Dendritic cell treated with granulocyte-macrophage colony-stimulating factor and Interleukin-4, amounts not matched to agents 40 ng/mL and 50 ng/mL, for 4 days (primary cell): ENCODE data around the gene TNK2.

ENCODE experiments used
- H3K27ac Mint-ChIP-seq: one replicate; pipeline ENCODE4 v1.8.0; 2022; ENCODE audit warnings: mild to moderate bottlenecking, mixed read lengths
- H3K27me3 Mint-ChIP-seq: one replicate; pipeline ENCODE4 v1.8.0; 2022; ENCODE audit warnings: mild to moderate bottlenecking, mixed read lengths
- H3K36me3 Mint-ChIP-seq: one replicate; pipeline ENCODE4 v1.8.0; 2022; ENCODE audit warnings: low read depth, mixed read lengths
- H3K4me1 Mint-ChIP-seq: one replicate; pipeline ENCODE4 v1.8.0; 2022; ENCODE audit warnings: low read depth, mixed read lengths
- H3K4me3 Mint-ChIP-seq: one replicate; pipeline ENCODE4 v1.8.0; 2022; ENCODE audit warnings: mild to moderate bottlenecking, moderate library complexity, mixed read lengths
- H3K9me3 Mint-ChIP-seq: one replicate; pipeline ENCODE4 v1.8.0; 2022; ENCODE audit warnings: mixed read lengths
- intact Hi-C: fragments of 100-400 bp; cut with micrococcal nuclease; formaldehyde crosslinking; loops from one replicate; pipeline ENCODE4 v1.15.0; 2022

The TNK2 gene

DNA sequence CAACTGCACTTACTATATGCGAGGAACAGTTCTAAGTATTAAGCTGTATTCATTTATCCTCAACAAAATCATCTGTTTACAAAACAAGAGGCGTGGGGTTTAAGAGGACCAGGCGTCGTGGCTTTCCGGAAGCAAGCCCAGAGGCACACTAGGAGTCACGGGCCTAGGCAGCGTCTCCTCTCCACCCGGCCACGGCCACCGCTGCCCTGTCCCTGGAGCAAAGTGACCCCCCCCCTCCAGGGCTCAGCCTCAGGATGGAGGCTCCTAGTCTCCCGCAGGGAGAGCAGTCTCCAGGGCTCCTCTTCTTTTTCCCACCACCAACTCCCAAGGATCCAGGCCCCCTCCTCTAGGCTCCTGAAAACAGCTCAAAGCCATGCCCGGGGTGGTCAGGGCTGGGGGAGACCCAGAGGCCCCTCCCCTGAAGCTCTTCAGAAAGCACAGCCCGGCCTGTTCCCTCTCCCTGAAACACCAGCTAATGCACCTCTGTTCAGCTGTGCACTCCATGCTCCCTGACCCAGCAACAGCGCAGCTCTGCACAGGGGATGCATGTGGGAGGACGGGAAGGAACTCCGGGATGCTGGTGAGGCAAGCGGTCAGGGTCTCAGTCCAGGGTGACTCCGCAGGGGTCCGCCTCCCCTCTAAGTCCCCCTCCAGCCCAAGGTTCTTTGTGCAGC lies 16.8 kb downstream of the TNK2 start:
- intact Hi-C loops = no loop called here
- H3K36me3 Mint-ChIP-seq = peaks cover 53% of the 10 kb centered on the region
- no peaks in the 10 kb centered on the region for H3K9me3 Mint-ChIP-seq
- no peaks in the 10 kb centered on the region for H3K27me3 Mint-ChIP-seq
- no peak overlapping the region for H3K4me3 Mint-ChIP-seq
- H3K4me1 Mint-ChIP-seq = peaks cover 56% of the 10 kb centered on the region
- H3K27ac Mint-ChIP-seq = no peak overlapping the region

DNA sequence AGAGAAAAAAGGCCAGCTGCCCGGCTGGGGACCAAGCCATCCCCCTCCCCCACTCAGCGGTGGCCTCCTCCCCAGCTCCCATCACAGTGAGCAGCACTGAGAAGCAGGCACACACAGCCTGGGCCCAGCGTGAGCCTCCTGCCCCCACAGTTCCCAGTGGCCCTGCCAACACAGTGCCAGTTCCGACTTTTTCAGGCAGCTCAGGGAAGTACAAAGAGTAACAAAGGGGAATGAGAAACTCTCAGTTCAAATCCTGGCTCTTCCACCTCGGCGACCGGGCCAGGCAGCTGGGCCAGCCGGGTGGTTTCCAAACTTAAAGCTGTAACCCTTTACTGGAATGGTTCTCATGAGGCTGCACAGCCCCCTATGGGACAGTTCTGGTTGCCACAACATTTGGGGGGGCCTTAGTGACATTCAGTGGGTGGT lies 18.5 kb downstream of the TNK2 start:
- peaks cover 70% of the 10 kb centered on the region for H3K36me3 Mint-ChIP-seq
- intact Hi-C loops = no loop called here
- H3K27me3 Mint-ChIP-seq = no peaks in the 10 kb centered on the region
- H3K9me3 Mint-ChIP-seq = no peaks in the 10 kb centered on the region
- no peak overlapping the region for H3K4me3 Mint-ChIP-seq
- peaks cover 48% of the 10 kb centered on the region for H3K4me1 Mint-ChIP-seq
- H3K27ac Mint-ChIP-seq = no peak overlapping the region

DNA sequence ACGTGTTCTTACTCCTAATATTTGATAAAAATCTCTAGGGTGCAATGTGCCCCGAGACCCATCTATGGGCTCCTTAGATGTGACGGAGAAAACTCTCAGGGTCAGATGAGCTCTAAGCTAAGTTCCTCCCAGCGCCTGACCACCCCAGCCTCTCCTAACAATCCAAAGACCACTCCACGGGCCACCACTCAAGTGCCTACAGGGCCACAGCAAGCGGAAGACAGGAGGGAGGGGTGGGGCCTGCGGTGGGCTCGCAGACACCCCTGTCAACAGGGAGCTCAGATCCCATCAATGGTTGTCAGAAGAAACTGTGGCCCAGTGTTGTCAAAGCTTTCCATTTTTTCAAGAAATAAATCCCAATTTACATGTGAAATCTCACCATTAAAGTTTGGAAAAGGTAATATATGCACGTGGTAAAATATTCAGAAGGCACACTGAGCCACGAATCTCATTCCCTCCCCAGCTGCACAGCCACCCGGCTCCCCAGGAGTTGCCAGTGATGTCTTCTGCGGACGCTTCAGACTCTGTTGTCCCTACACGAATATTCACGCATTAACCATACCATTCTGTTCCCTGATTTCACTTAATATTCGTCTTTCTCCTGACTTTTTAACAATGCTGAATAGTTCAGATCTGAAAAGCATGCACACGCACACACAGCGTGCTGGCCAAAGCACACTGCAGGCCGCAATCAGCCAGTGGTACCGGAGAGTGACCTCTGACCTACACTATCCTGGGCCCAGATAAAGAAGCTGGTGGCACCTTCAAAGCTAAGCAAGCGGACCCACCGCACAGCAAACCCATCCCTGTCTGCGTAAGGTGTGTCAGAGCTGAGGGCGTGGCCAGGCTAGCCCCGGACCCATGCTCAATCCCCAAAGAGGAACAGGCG lies 19.1 kb downstream of the TNK2 start:
- Mint-ChIP-seq H3K4me3 (no peak overlapping the region), H3K36me3 (peaks cover 76% of the 10 kb centered on the region), H3K27ac (no peak overlapping the region), H3K9me3 (no peaks in the 10 kb centered on the region), H3K27me3 (no peaks in the 10 kb centered on the region), H3K4me1 (peaks cover 41% of the 10 kb centered on the region)
- intact Hi-C loops = no loop called here

DNA sequence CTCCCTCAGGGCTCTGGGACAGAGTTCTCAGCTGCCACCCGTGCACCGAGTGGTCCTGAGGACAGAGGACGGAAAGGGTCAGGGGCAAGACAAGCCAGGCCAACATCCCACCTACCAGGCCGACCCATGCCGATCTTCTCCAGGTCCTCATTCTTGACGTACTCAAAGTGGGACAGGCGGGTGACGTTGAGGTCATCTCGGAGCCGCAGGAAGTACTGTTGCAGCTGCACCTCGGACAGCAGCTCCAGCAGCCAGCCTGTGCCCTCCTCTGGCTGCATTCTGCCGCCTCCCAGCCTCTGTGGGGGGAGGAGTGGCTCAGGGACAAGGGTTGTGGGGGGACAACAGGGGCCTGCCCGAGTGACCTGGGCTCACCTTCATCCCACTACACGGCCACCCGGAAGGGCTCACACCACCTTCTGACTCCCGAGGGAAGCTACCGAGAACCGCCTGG lies 20.0 kb downstream of the TNK2 start:
- intact Hi-C loops = no loop called here

DNA sequence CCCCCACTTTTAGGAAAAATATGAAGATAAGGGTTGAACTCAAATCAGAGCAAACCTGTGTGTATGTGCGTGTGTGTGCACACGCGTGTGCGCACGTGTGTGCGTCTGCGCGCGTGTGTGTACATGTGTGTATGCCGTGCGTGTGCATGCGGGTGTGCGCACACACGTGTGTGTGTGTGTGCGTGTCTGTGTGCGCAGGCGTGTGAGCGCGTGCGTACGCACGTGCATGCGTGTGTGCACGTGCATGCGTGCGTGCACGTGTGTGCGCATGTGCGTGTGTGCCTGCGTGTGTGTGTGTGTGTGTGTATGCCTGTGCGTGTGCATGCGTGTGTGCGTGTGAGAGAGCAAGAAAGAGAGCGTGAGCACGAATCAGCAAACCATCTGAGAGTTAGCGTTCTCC lies 20.7 kb downstream of the TNK2 start:
- H3K4me3 Mint-ChIP-seq = no peak overlapping the region
- H3K36me3 Mint-ChIP-seq = peaks cover 89% of the 10 kb centered on the region
- H3K9me3 Mint-ChIP-seq = no peaks in the 10 kb centered on the region
- H3K27ac Mint-ChIP-seq = no peak overlapping the region
- no peaks in the 10 kb centered on the region for H3K27me3 Mint-ChIP-seq
- peaks cover 26% of the 10 kb centered on the region for H3K4me1 Mint-ChIP-seq
- intact Hi-C loops = no loop called here

More for the DNA sequence above, 20.0 kb downstream of the TNK2 start:
- Mint-ChIP-seq H3K4me3 (no peak overlapping the region), H3K4me1 (peaks cover 32% of the 10 kb centered on the region), H3K36me3 (peaks cover 85% of the 10 kb centered on the region), H3K27ac (no peak overlapping the region), H3K9me3 (no peaks in the 10 kb centered on the region), H3K27me3 (no peaks in the 10 kb centered on the region)

DNA sequence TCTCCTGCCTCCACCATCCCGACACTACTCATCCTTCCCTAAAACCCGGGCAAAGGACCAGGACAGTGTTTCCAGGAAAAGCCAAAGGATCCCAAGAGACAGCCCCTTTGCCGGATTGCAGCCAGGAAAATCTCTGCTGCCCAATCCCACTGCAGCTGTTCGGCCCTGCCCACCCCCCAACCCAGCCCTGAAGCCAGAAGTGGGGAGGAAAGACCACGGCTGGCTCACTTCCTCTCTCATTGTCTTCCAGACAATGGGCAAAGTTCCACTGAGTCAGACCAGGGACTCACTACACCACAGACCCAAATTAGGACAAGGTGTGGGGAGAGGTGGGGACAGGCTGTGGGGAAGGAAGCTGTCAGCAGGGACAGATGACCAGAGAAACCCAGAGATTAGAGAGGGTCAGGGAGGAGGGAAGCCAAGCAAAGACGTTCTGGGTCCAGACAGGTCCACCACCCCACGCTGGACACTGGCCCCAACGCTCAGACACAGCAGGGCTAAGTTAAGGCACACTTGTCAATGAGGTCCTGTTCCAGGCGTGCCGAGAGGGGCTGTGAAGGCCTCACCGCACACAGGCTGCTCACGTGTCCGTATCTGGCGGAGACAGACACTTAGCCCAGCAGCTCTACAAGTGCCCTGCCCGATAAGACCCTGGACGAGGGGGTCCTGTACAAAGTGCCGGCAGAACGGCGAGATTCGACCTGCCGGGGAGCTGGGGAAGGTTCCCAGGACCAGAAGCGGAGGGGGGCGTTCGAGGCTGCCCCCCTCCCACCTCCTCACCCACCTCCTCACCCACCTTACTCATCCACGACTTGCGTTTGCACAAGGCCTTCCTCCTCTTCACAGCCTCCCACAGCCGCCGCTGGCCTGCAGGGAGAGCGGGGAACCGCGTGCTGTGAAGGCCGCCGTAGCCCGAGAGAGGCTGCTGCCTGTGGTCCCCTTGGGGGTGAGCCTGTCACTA lies 21.9 kb downstream of the TNK2 start:
- no peaks in the 10 kb centered on the region for H3K9me3 Mint-ChIP-seq
- no peaks in the 10 kb centered on the region for H3K27me3 Mint-ChIP-seq
- intact Hi-C loops = no loop called here
- peaks cover 15% of the 10 kb centered on the region for H3K4me1 Mint-ChIP-seq
- no peak overlapping the region for H3K4me3 Mint-ChIP-seq
- H3K36me3 Mint-ChIP-seq = peaks cover 89% of the 10 kb centered on the region
- H3K27ac Mint-ChIP-seq = no peak overlapping the region

DNA sequence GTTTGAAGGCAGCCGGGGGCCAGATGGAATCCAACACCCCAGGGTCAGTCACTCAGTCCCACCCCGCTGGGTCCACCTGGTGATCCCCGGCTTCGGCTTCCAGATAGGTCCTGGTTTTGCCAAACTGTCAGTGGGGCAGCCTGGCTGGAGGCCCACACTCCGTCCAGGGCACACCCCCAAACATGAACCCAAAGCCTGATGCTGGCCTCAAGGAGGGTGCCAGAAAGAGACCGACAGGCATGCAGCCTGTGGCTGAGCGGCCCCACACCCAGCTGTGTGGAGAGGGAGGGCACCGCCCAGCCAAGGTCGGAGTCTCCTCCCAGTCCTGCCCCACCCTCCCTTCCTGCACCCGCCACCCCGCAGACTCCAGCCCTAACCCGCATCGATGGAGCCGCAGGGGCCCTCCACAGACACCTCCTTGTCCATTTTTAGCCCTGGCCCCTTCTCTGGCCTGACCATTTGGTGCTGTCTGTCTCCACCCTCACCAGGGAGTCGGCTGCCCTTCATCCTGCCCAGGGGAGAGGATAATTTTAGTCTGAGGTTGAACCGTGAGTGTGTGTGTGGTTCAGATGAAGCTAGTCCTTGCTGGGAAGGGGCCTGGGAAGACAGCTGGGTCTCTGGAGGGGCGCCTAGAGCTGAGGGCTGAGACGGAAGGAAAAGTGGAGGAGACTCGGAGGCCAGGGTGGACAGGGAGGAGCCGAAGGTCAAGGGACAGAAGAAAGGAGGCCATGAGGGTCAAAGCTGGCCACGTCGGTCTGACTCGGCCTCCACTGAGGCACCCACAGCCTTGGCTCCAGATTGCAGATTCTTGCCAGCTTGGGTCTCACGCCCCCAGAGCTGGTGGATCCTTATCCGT lies 23.1 kb downstream of the TNK2 start:
- Mint-ChIP-seq H3K27me3 (no peaks in the 10 kb centered on the region), H3K27ac (no peak overlapping the region), H3K4me3 (no peak overlapping the region), H3K9me3 (no peaks in the 10 kb centered on the region), H3K36me3 (peaks cover 92% of the 10 kb centered on the region), H3K4me1 (peaks cover 14% of the 10 kb centered on the region)
- intact Hi-C loops = no loop called here

DNA sequence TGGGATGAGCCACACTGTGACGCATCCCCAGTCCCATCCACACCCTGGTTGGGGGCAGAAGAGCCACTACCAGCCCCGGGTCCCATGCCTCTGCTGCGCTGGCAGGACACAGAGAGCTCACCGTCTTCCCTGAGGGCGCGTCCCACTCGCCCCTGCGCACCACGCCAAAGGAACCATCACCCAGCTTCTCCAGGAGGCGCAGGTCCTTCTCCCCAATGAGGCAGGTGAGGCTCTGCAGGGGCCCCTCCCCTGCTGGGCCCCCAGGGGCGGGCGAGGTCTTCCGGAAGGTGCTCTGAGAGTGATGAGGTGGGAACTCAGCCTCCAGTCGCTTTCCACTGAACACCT lies 23.7 kb downstream of the TNK2 start:
- Mint-ChIP-seq H3K27ac (no peak overlapping the region), H3K9me3 (no peaks in the 10 kb centered on the region), H3K4me3 (no peak overlapping the region), H3K27me3 (no peaks in the 10 kb centered on the region), H3K4me1 (peaks cover 15% of the 10 kb centered on the region), H3K36me3 (peaks cover 94% of the 10 kb centered on the region)
- intact Hi-C loops = no loop called here

DNA sequence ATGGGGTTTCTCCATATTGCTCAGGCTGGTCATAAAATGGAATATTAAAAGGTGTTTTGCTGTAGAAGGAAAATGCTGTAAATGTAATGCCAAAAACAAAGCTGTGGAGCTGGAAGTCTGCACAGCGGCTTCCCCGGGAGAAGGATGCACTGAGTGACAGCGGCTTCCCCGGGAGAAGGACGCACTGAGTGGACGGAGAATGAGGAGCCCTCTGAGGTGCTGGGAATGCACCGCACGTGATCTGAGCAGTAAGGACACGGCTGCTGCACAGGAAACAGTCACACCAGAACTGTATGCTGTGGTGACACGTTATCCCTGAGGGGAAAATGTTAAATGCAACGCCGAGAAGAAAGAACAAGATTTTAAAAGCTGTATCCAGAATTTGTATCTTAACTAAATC lies 24.6 kb downstream of the TNK2 start:
- no peak overlapping the region for H3K27ac Mint-ChIP-seq
- intact Hi-C loops = no loop called here
- H3K36me3 Mint-ChIP-seq = peaks cover 94% of the 10 kb centered on the region
- H3K4me1 Mint-ChIP-seq = peaks cover 20% of the 10 kb centered on the region
- no peak overlapping the region for H3K4me3 Mint-ChIP-seq
- H3K27me3 Mint-ChIP-seq = no peaks in the 10 kb centered on the region
- H3K9me3 Mint-ChIP-seq = no peaks in the 10 kb centered on the region

DNA sequence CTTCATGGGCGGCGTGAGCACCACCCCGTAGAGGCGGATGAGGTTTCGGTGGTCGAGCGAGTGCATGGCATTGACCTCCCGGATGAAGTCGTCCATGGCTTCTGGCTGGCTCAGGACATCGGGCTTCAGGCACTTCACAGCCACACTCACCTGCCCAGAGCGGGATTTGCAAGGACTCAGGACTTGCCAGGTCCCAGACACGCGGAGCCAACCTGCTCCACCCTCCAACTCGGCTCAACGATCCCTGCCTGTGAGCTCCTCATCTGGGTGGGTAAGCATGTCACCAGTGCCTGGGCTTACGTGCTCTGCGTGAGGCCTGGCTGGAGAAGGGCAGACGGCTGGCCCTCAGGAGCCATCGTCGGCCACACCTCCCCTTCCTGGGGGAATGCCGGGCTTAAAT lies 25.2 kb downstream of the TNK2 start:
- Mint-ChIP-seq H3K9me3 (no peaks in the 10 kb centered on the region), H3K27me3 (no peaks in the 10 kb centered on the region), H3K27ac (no peak overlapping the region), H3K4me3 (no peak overlapping the region), H3K4me1 (peaks cover 27% of the 10 kb centered on the region), H3K36me3 (peaks cover 94% of the 10 kb centered on the region)
- intact Hi-C loops = no loop called here

DNA sequence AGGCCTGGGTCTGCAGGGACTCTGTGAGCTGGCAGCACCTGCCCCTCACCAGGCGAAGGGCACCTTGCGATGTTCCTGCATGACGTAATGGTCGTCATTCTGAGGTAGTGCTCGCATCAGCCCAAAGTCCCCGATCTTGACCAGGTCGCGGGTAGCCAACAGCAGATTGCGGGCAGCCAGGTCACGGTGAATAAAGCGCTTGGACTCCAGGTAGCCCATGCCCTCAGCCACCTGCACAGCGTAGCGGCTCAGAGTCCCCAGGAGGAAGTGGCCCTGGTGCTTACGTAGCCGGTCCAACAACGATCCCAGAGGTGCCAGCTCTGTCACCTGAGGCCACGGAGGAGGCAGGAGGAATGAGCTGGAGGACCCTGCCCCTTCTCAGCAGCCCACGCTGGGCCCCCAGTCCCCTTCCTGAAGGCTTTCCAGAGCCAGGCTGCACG lies 26.3 kb downstream of the TNK2 start:
- peaks cover 38% of the 10 kb centered on the region for H3K4me1 Mint-ChIP-seq
- H3K27ac Mint-ChIP-seq = no peak overlapping the region
- H3K4me3 Mint-ChIP-seq = no peak overlapping the region
- peaks cover 94% of the 10 kb centered on the region for H3K36me3 Mint-ChIP-seq
- intact Hi-C loops = no loop called here
- no peaks in the 10 kb centered on the region for H3K27me3 Mint-ChIP-seq
- H3K9me3 Mint-ChIP-seq = no peaks in the 10 kb centered on the region

DNA sequence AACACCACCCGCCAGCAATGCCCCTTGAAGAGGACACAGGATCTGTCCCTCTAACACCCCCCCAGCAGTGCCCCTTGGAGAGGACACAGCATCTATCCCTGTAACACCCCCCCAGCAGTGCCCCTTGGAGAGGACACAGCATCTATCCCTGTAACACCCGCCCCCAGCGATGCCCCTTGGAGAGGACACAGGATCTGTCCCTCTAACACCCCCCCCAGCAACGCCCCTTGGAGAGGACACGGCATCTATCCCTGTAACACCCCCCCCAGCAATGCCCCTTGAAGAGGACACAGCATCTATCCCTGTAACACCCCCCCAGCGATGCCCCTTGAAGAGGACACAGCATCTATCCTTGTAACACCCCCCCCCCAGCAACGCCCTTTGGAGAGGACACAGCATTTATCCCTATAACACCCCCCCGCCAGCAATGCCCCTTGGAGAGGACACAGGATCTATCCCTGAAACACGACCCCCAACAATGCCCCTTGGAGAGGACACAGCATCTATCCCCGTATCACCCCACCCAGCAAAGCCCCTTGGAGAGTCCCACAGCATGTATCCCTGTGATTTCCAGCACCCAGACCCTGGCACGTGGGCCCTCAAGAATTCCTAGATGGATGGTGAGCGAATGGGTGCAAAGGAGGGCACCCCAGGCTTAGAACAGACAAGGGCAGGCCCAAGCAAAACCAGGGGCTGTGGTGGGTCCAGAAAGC lies 26.9 kb downstream of the TNK2 start:
- no peak overlapping the region for H3K4me3 Mint-ChIP-seq
- peaks cover 43% of the 10 kb centered on the region for H3K4me1 Mint-ChIP-seq
- H3K36me3 Mint-ChIP-seq = peaks cover 94% of the 10 kb centered on the region
- no peaks in the 10 kb centered on the region for H3K9me3 Mint-ChIP-seq
- H3K27ac Mint-ChIP-seq = no peak overlapping the region
- no peaks in the 10 kb centered on the region for H3K27me3 Mint-ChIP-seq
- intact Hi-C loops = no loop called here

DNA sequence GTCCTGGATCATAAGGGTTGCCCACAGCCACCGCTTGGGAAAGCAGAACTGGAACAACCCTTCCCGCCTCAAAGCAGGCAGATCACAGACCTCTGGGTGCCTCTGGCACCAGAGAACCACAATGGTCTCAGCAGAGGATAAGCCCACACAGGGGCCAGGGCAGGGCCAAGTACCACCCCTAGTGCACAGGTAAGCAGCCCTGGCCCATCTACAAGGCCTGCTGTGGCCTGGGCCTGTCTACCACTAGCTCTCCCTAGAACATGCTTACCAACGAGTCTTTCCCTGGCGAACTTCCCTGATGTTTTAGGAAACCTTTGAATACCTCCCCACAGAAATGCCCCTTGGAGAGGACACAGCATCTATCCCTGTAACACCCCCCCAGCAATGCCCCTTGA lies 28.3 kb downstream of the TNK2 start:
- Mint-ChIP-seq H3K36me3 (peaks cover 94% of the 10 kb centered on the region), H3K4me1 (peaks cover 44% of the 10 kb centered on the region), H3K4me3 (no peak overlapping the region), H3K27me3 (no peaks in the 10 kb centered on the region), H3K27ac (no peak overlapping the region), H3K9me3 (no peaks in the 10 kb centered on the region)
- intact Hi-C loops = no loop called here
